SHP77 treated with DMSO at 0.1 percent for 48 hours (cell line): ENCODE data around the gene GUCY2D.
"Not testable (repeated sequence)": the region's sequence is repeated elsewhere in the genome, so short reads cannot be mapped to it uniquely, and the experiment has no call there.

Source experiments
- DNase-seq: peaks from one replicate; lab custom pipeline; 2025; lab: John Stamatoyannopoulos, UW

GUCY2D gene

DNA sequence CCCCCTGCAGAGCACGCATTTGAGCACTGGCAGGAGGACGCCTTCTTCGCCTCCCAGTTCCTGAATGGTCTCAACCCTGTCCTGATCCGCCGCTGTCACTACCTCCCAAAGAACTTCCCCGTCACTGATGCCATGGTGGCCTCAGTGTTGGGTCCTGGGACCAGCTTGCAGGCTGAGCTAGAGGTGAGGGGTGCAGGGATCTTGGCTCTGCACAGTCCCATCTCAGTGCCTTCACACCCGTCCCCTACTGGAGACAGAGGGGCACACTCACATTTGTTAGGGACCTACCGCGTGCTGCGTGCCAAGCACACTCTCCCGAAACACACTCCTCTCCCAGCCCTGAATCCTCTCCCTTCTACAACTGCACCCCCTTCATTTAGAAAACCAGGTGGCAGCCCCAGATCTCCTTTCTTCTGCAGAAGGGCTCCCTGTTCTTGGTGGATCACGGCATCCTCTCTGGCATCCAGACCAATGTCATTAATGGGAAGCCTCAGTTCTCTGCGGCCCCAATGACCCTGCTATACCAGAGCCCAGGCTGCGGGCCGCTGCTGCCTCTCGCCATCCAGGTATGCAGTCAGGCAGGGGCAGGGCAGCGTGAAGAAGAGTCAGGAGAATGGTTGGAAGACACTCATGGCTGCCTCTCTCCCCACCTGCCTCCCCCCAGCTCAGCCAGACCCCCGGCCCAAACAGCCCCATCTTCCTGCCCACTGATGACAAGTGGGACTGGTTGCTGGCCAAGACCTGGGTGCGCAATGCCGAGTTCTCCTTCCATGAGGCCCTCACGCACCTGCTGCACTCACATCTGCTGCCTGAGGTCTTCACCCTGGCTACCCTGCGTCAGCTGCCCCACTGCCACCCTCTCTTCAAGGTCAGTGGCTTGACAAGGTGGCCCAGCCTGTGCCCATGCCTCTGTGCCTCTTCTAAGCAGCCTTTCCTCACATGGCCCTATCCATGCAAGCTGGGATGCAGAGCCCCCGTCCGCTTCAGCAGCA, 42.7 kb downstream of the GUCY2D start:
- no peak for DNase-seq

DNA sequence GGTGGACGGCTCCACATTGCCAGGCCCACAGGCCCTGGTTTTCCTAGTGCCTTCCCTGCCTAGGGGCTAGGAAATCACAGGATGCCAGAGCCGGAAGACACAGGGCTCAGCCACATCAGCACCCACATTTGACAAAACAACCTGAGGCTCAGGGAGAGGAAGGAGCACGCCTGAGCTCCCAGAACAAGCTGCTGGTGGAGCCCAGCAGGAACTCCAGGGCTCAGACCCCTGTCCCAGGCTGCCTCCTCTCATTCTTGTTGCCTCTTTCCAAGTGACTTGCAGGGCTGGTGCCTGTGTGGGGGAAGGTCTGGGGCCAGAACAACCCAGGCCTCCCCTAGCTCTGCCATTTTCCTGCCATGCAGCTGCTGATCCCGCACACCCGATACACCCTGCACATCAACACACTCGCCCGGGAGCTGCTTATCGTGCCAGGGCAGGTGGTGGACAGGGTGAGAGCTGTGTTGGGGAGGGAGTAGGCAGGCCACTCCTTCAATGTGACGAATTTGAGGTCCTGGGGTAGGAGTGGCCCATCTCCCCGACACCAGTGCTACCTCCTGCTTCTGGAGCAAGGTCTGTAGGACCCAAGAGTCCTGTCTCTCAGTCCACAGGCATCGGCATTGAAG, 44.0 kb downstream of the GUCY2D start:
- DNase-seq: no peak

GRCh38 chr17:8046929-8047768, 44.7 kb downstream of the GUCY2D start:
- no peak for DNase-seq

GRCh38 chr17:8047769-8048110, 45.3 kb downstream of the GUCY2D start:
- no peak for DNase-seq

GRCh38 chr17:8048236-8048635, 45.8 kb downstream of the GUCY2D start:
- no peak for DNase-seq

- DNase-seq: no peak
Measured at GRCh38 chr17:8048736-8049135, 46.3 kb downstream of the GUCY2D start.

GRCh38 chr17:8051831-8052230, 49.4 kb downstream of the GUCY2D start:
- no peak for DNase-seq

- DNase-seq: no peak
Measured at GRCh38 chr17:8052256-8053252, 50.1 kb downstream of the GUCY2D start.

DNA sequence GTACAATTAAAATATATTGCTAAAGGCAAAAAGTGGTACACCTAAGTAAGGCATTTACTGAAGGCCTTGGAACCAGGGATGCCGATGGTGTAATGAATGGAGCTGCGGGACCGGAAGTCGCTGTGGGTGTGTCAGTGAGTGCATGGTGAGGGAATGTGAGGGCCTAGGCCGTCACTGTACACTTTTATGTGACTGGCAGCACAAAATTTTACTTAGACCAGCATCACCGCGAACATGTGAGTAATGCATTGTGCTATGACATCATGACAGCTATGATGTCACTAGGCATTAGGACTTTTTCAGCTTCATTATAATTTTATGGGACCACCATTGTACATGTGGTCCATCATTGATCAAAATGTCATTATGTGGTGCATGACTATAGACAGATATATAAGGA, 51.2 kb downstream of the GUCY2D start:
- DNase-seq: no peak

DNA sequence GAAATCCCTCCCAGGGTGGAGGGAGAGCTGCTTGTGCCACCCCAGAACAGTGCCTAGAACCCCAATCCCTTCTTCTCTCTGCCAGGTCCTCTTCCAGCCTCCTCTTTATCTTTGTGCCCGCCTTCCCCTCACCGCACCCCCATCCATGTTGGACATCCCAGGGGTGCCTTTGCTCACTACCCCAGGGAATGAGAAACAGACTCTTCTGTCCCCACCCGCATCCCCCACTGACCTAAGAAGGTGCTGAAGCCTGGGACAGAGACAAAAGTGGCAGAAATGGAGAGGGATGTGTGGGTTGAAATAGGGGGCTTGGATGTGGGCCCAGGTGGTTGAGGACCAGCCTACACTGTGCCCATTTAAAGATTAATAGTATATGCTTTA, 53.4 kb downstream of the GUCY2D start:
- no peak for DNase-seq

DNA sequence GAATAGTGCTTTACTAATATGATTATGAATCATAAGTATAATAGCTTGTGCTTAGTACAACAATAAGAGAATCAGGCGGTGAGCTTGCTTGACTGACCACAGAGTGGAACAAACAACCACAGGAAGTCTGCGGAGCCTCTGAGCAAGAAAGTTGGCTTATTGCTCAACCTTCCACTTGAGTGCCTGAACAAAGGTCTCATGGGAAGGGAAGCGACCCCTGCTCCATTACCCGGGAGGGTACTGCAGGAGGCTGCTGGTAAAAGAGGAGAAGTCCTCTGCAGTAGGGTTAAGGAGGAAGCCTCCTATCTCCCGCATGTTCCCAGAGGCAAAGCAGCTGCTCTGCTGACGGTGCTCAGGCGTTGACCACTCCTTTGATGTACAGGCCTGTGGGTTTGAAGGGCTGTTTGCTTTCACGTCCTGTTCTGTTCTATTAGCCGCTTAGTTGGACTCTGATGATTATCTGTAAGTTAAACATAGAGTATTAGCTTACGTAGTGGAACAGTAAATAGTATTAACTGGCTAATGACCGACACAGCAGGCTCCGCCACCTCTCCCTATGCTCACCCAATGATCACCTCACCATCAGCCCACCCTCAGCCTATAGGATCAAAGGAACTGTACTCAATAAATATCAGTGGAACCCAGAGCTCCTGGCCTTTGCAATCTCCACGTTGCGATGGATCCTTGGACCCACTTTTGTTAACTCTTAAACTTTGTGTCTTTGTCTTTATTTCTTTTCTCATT, 54.0 kb downstream of the GUCY2D start:
- DNase-seq: peak; percentile 53

DNA sequence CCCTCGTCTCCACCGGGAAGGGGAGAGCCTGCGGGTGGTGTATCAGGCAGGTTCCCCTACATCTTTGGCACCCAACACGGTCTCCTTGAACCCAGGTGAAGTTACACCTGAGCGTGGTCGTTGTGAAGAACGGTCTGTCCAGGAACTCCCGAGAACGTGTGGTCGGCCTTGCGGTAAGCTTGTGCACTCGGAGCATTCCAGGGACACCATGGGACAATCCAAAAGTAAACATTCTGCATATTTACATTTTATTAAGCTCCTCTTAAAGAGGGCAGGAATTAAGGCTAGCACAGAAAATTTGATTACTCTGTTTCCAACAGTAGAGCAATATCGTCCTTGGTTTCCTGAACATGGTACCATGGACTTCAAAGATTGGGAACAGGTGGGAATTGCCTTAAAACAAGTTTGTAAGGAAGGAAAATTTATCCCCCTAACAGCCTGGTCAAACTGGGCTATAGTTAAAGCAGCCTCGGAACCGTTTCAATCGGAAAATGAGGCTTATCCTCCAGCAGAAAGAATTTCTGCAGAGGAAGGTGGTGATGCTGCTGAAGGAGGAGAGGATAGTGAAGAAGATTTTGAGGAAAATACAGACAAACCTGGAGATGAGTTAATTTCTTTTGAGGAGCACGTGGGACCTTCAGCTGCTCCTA, 54.7 kb downstream of the GUCY2D start:
- DNase-seq: no peak

GRCh38 chr17:8057691-8058114, 55.3 kb downstream of the GUCY2D start:
- peak; percentile 95 for DNase-seq

GRCh38 chr17:8059131-8059530, 56.7 kb downstream of the GUCY2D start:
- DNase-seq: peak; percentile 61

GRCh38 chr17:8060274-8060673, 57.9 kb downstream of the GUCY2D start:
- DNase-seq: peak; percentile 83

GRCh38 chr17:8061851-8062250, 59.4 kb downstream of the GUCY2D start:
- not testable (repeated sequence) for DNase-seq

DNA sequence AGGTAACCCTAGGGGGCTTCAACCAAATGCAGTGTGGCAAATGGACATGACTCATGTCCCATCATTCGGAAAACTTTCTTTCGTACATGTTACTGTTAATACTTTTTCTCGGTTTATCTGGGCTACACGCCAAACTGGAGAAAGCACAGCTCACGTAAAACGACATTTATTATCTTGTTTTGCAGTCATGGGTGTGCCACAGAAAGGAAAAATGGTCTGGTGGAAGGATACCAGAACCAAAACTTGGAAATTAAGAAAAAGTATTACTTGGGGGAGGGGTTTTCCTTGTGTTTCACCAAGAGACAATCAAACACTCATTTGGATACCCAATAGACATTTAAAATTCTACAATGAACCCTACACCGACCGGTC, 60.0 kb downstream of the GUCY2D start:
- DNase-seq: no peak

DNA sequence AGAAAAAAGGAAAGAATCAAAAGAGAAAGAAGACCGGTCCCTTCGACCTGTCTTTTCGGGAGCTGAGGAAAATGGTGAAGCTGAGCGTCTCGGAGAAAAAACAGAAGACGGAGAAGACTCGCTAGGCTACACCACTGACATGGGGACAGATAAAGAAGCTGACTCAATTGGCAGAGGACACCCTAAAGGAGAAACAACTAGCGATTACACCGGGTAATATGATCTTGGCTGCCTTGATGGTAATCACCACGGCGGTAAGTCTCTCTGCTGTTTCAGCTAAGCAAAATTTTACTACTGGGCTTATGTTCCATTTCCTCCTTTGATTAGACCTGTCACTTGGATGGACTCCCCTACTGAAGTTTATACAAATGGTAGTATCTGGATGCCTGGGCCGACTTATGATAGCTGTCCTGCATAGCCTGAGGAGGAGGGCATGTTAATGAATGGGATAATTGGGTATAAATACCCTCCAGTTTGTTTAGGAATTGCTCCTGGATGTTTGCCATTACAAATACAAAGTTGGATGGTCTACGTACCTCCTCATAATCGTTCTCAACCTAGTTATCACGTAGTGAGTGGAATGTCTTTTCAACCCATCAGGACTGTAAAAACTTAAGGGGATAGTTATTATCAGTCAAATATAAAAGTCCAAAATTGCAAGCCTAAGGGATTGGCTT, 60.5 kb downstream of the GUCY2D start:
- no peak for DNase-seq

DNA sequence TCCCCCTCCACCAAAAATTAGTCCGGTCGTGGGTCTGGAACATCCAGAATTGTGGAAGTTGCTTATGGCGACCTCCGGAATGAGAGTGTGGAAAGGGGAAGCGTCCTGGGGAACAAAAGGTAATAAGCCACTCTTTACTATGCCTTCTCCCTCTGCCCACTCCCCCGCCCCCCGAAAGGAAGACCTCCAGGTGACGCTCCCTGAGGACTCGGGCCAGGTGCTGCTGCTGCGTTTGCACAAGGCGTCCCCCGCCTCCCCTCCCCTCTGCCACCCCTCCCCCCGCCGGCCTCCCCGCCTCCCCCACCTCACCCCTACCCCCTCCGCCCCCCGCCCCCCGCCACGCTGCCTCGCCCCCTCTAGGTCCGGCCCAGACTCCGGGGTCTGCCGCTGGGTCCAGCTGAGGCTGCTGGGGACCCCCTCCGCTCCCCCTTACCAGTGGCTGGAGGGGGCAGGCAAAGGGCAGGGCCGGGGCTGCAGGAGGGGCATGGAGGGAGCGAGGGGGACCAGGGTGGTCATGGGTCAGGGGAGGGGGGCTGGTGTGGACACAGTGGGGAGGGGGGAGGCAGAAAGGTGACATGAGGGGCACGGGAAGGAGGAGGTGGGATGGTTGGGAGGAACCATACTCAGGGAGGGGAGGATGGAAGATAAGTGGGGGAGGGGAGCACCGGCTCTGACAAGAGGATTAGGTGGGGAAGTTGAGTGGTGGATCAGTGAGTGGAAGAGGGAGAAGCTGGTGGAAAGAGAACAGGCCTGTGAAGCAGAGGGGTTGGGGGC, 61.5 kb downstream of the GUCY2D start:
- DNase-seq: no peak
